ENCODE results near the gene IPPK. TPM values are rescaled to one million over a fixed set of nuclear protein-coding genes. Genes with fewer than 3 reads are reported as not detected.

Gene IPPK
- total and polyA plus RNA-seq, 2 of the 8 experiments (the other 6 are each of a cell fraction or from before 2014, with no cell fraction given), result 10.5 to 13.6 TPM

- no peak for TF ChIP-seq GTF2F1 (IDR thresholded peaks at IDR 0.05; ENCODE audit: borderline replicate concordance, low read depth, low read length)
These were observed 3.7 kb downstream of the IPPK start (continued) for GRCh38 chr9:92666236-92666635.

Measured in H1 (cell line).